ENCODE data around the gene ERICH3. TPM values are rescaled to one million over a fixed set of nuclear protein-coding genes. Genes with fewer than 3 reads are reported as not detected.

ERICH3 gene
- total RNA-seq, 1 donor: not detected

- TF ChIP-seq CTCF (IDR thresholded peaks at IDR 0.05; ENCODE audit: insufficient read depth, low read depth, low read length): no peak
- DNase-seq (ENCODE audit: low read depth): peak; percentile 7
Measured at GRCh38 chr1:74650561-74650960, 23.0 kb downstream of the ERICH3 start.

DNA sequence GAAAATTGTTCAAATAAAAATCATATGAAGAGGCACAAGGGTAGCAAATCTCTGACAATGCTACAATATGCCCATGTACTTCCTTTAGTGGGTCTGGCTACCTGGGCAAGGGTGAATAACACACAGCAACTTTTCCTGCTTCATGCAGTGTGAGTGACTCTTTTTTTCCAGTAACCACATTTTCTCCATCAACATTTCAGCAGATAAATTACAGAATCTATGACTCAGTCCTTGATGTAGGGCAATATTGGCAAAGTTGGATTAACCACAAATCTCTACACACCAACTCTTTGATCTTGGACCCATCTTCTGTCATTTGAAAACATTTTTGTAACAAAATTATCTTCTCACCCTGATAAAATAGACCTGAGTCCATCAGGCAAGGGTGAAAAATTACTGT is 31.7 kb downstream of the ERICH3 start:
- DNase-seq (ENCODE audit: low read depth): no peak
- H3K4me3 ChIP-seq (ENCODE audit: low read depth, low read length): no peak overlapping the region
- no peak for TF ChIP-seq CTCF (IDR thresholded peaks at IDR 0.05; ENCODE audit: insufficient read depth, low read depth, low read length)

More at GRCh38 chr1:74650561-74650960, 23.0 kb downstream of the ERICH3 start:
- no peak overlapping the region for H3K4me3 ChIP-seq (ENCODE audit: low read depth, low read length)

GRCh38 chr1:74641161-74641560 is 32.4 kb downstream of the ERICH3 start:
- no peak for DNase-seq (ENCODE audit: low read depth)
- no peak for TF ChIP-seq CTCF (IDR thresholded peaks at IDR 0.05; ENCODE audit: insufficient read depth, low read depth, low read length)
- no peak overlapping the region for H3K4me3 ChIP-seq (ENCODE audit: low read depth, low read length)

DNA sequence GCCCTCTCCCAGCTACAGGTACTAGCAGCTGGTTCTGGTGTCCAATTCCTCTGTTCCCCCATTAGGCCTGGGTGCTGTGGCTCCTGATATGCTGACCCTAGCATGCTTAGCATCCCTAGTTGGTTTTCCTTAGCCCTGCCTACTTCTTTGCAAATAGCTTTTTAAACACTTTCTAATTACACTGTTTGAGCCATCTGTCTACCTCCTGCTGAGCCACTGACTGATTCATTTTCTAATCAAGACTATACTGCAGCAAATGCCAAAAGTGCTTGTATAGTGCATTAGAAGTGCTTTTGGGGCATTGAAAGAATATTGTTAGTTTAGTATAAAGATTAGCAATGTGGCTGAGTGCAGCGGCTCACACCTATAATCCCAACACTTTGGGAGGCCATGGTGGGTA is 36.3 kb downstream of the ERICH3 start:
- no peak for TF ChIP-seq CTCF (IDR thresholded peaks at IDR 0.05; ENCODE audit: insufficient read depth, low read depth, low read length)
- no peak overlapping the region for H3K4me3 ChIP-seq (ENCODE audit: low read depth, low read length)
- no peak for DNase-seq (ENCODE audit: low read depth)

GRCh38 chr1:74629283-74629682 is 44.3 kb downstream of the ERICH3 start:
- no peak for TF ChIP-seq CTCF (IDR thresholded peaks at IDR 0.05; ENCODE audit: insufficient read depth, low read depth, low read length)
- no peak for DNase-seq (ENCODE audit: low read depth)
- no peak overlapping the region for H3K4me3 ChIP-seq (ENCODE audit: low read depth, low read length)

DNA sequence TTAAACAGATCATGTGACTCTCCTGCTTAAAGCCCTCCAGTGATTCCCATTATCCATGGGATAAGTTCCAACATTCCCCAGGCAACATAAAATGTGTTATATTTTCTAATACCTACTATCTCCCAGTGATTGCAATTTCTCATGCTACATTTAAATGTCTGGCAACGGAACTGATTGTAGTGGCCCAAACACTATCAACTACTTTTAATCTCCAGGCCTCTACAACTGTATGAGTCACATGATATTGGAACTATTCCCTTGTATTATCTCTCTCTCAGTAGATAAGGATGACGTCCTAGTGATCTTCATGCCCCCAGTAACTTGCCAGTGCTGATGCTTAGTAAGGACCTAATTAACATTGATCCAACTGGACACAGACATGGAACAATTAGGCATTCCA is 49.9 kb downstream of the ERICH3 start:
- no peak overlapping the region for H3K4me3 ChIP-seq (ENCODE audit: low read depth, low read length)
- no peak for TF ChIP-seq CTCF (IDR thresholded peaks at IDR 0.05; ENCODE audit: insufficient read depth, low read depth, low read length)
- DNase-seq (ENCODE audit: low read depth): no peak

GRCh38 chr1:74620242-74620641 is 53.4 kb downstream of the ERICH3 start:
- H3K4me3 ChIP-seq (ENCODE audit: low read depth, low read length): no peak overlapping the region
- DNase-seq (ENCODE audit: low read depth): no peak
- TF ChIP-seq CTCF (IDR thresholded peaks at IDR 0.05; ENCODE audit: insufficient read depth, low read depth, low read length): no peak
